Tibial nerve (tissue), 4 donors: ENCODE results near the gene ABCB9.

Experiments used
- EP300 ChIP-seq, 2 donors: sonication (generic); formaldehyde crosslinking; IDR thresholded peaks; one replicate each; pipeline ENCODE4 v1.6.1; 2017; ENCODE audit warnings: antibody characterized with exemption in 2 of 2, mild to moderate bottlenecking in 1 of 2
- POLR2A ChIP-seq, 2 donors: fragments of 450-650 bp; IDR thresholded peaks; one replicate each; pipeline ENCODE4 v1.6.1; 2017; ENCODE audit warnings: antibody characterized with exemption in 2 of 2, mild to moderate bottlenecking in 2 of 2, moderate library complexity in 2 of 2
- TF ChIP-seq, protein P1 (sequence below), 5 experiments: fragments of 200-600 bp in 3 of 5; fragments of 450-650 bp in 2 of 5; sonication (generic) in 3 of 5; IDR thresholded peaks; one replicate each; pipeline ENCODE4 v1.5.1; 2016 to 2019; ENCODE audit warnings: antibody characterized with exemption in 5 of 5, mild to moderate bottlenecking in 3 of 5, moderate library complexity in 2 of 5

DNA sequence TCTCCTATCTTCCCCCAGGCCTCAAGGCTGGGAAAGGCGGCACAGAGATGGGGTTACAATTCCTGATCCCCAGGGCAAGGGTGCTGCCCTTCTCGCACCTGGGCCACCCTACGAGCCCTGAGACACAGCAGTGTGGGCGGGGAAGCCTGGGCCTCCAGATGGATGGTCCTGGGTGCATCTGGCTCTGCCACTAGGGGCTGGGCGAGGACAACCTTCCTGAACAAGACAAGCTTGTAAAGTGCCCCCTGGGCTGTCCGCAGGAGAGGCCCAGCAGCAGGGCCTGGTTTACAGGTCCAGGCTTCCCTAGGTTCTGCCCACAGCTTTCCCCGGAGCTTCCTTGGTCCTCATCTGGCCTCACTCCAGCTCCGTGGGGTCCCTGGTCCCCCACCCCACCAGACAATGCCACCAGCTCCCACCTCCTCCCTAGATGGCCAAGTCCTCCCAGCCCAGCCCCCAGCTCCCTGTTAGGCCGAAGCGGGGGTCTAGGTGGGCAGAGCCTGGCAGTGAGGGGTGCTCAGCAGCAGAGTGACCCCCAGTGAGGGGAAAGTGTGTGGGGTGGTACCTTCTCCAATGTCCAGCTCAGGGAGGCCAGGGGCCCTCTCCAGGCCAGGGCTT is 23.1 kb upstream of the ABCB9 start:
- TF ChIP-seq, protein P1, sequence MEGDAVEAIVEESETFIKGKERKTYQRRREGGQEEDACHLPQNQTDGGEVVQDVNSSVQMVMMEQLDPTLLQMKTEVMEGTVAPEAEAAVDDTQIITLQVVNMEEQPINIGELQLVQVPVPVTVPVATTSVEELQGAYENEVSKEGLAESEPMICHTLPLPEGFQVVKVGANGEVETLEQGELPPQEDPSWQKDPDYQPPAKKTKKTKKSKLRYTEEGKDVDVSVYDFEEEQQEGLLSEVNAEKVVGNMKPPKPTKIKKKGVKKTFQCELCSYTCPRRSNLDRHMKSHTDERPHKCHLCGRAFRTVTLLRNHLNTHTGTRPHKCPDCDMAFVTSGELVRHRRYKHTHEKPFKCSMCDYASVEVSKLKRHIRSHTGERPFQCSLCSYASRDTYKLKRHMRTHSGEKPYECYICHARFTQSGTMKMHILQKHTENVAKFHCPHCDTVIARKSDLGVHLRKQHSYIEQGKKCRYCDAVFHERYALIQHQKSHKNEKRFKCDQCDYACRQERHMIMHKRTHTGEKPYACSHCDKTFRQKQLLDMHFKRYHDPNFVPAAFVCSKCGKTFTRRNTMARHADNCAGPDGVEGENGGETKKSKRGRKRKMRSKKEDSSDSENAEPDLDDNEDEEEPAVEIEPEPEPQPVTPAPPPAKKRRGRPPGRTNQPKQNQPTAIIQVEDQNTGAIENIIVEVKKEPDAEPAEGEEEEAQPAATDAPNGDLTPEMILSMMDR (IDR thresholded peaks at IDR 0.05) = no peak
- TF ChIP-seq EP300 (IDR thresholded peaks at IDR 0.05) (no peak), POLR2A (IDR thresholded peaks at IDR 0.05) (no peak)
